Measurements from ENCODE around the gene NR6A1. TPM values are rescaled to one million over a fixed set of nuclear protein-coding genes. Genes with fewer than 3 reads are reported as not detected.

NR6A1 gene
- total and polyA plus RNA-seq, 2 of the 8 experiments (the other 6 are each of a cell fraction or from before 2014, with no cell fraction given): 93.2 to 237 TPM

DNA sequence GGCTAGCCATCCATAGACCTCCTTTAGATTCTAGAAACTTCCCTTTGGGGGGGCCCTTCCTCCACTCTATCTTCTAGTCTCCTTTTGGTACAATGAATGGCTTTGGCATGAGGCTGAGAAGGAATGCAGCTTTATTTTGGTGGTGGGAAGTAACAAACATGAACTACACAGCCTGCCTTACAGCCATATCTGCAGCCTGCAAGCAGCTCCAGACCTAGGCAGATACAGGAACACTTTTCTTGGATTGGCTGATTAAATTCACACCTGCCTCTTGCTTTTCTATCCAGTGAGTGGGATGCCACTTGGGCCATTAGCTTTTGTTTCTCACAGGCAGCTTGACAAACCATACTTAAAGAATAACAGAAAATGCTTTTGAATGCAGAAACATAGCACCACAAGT lies 28.2 kb downstream of the NR6A1 start:
- no peak for TF ChIP-seq RNF2 (IDR thresholded peaks at IDR 0.05; ENCODE audit: borderline replicate concordance, low read depth, low read length, missing control alignments, poor library complexity, severe bottlenecking)
- TF ChIP-seq CREB1 (IDR thresholded peaks at IDR 0.05): no peak
- TF ChIP-seq RAD21 (IDR thresholded peaks at IDR 0.05 in 1 of 2, conservative IDR thresholded peaks at IDR 0.05 in 1 of 2; ENCODE audit: low read depth in 2 of 2, low read length in 2 of 2): no peak
- H2BK15ac ChIP-seq (ENCODE audit: low read length): no peak overlapping the region
- H3K9ac ChIP-seq (replicated peaks in 1 of 4; ENCODE audit: extremely low read depth in 1 of 4, low read depth in 3 of 4, low read length in 3 of 4): no peak overlapping the region
- no peak overlapping the region for H4K8ac ChIP-seq (ENCODE audit: extremely low read depth, insufficient read depth, low read length)
- H3K4me3 ChIP-seq (ENCODE audit: extremely low read depth in 1 of 4, insufficient read depth in 2 of 4, low read depth in 3 of 4, low read length in 4 of 4): no peak overlapping the region
- H2BK120ac ChIP-seq (replicated peaks; ENCODE audit: low read depth, low read length): no peak overlapping the region
- POLR2A ChIA-PET (ENCODE audit: partially characterized antibody): interaction anchor here (1.1 to 2.1 kb wide), 5 partner anchors 8 to 26 kb away, joined by 4 to 8 read pairs (median 5); no protein-coding TSS in a partner anchor
- H3K27ac ChIP-seq (ENCODE audit: low read depth, low read length): no peak overlapping the region
- H3K4me1 ChIP-seq (replicated peaks in 1 of 4; ENCODE audit: control insufficient read depth in 3 of 4, insufficient read depth in 4 of 4, low read length in 3 of 4): peaks cover 0 to 5% (median 0%) of the 10 kb centered on the region in 4 experiments; a peak in 2 of 7 replicates
- H2BK12ac ChIP-seq (ENCODE audit: low read depth, low read length): no peak overlapping the region
- no peak overlapping the region for H3K4me2 ChIP-seq (ENCODE audit: insufficient read depth in 1 of 2, low read depth in 2 of 2, low read length in 2 of 2)
- no peak overlapping the region for H2BK5ac ChIP-seq (ENCODE audit: low read depth, low read length)
- H3K4ac ChIP-seq (replicated peaks; ENCODE audit: insufficient read length, low read depth, low read length): no peak overlapping the region
- no peak overlapping the region for H2AFZ ChIP-seq (ENCODE audit: low read length)
- H3K36me3 ChIP-seq (ENCODE audit: control insufficient read depth in 2 of 4, insufficient read depth in 4 of 4, low read length in 3 of 4): no peaks in the 10 kb centered on the region
- H4K5ac ChIP-seq (ENCODE audit: insufficient read length, low read depth, low read length): no peak overlapping the region
- no peak overlapping the region for H2AK5ac ChIP-seq (ENCODE audit: low read depth, low read length)
- no peak overlapping the region for H3K23ac ChIP-seq (ENCODE audit: insufficient read length)
- H2BK20ac ChIP-seq (ENCODE audit: low read length): no peak overlapping the region
- no peak for FAIRE-seq
- DNase-seq (ENCODE audit: low read depth in 1 of 2, low spot score in 2 of 2): no peak
- no peak overlapping the region for H3K56ac ChIP-seq (replicated peaks; ENCODE audit: insufficient read length, low read depth, low read length)
- peaks cover 1 to 7% of the 10 kb centered on the region in 2 experiments for H4K20me1 ChIP-seq (replicated peaks in 1 of 2; ENCODE audit: control insufficient read depth in 1 of 2, insufficient read depth in 2 of 2, low read length in 2 of 2)
- CTCF ChIA-PET (ENCODE audit: partially characterized antibody): interaction anchor here (0.6 to 3.6 kb wide), 17 partner anchors 10 to 237 kb away, joined by 3 to 24 read pairs (median 4); partner anchors contain the start of gene WDR38
- H4K91ac ChIP-seq (replicated peaks; ENCODE audit: insufficient read length, low read length): no peak overlapping the region
- H3K18ac ChIP-seq (ENCODE audit: extremely low read depth, low read length): no peak overlapping the region
- H3K14ac ChIP-seq (ENCODE audit: insufficient read length): no peak overlapping the region
- H3K9me3 ChIP-seq (ENCODE audit: insufficient read depth in 2 of 2, low read depth in 1 of 2, low read length in 1 of 2): no peaks in the 10 kb centered on the region
- peaks cover 8% of the 10 kb centered on the region for H3K79me1 ChIP-seq (ENCODE audit: low read depth, low read length)
- H3K23me2 ChIP-seq (ENCODE audit: low read depth, low read length): no peaks in the 10 kb centered on the region
- no peaks in the 10 kb centered on the region for H3K27me3 ChIP-seq (replicated peaks in 1 of 4; ENCODE audit: control insufficient read depth in 3 of 4, extremely low read depth in 1 of 4, insufficient read depth in 3 of 4, low read length in 3 of 4)
- H3K79me2 ChIP-seq (ENCODE audit: control insufficient read depth in 1 of 2, insufficient read depth in 2 of 2, low read length in 2 of 2): peaks cover 0 to 86% of the 10 kb centered on the region in 2 experiments; a peak in 3 of 4 replicates

Measured in H1 (cell line).